ENCODE measurements around the gene UNC79.

DNA sequence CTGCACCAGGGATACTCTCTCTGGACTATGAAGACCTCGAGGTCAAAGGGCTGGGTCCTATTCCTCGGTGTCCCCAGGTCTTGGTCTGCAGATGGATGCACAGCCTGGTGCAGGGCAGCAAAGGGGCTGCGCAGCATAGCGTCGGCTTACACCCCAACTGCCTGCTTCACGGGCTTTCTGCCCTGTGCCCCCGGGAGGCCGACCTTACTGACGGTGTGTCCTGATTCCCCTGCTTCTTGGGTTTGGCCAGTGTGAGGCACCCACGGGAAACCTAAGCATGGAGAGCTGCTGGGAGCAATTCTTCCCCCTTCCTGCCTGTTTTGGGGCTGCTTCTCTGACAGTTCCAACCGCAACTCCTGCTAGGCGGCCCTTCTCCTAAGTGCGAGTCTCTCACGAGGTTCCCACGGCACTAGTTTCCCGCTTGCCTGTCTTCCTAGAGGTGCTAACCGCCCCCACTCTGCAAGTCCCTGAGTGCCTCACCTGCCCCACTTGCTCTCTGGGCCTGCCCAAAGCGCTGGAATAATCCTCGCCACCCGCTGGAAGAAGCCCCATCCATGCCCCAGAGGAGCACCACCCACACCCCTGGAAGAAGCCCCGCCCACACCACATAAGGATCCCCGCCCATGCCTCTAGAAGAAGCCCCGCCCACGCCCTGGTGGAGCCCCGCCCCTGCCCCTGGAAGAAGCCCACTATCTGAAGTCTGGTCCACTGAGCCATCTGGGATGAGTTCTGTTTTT is 303.5 kb downstream of the UNC79 start:
- TF ChIP-seq, protein P1, sequence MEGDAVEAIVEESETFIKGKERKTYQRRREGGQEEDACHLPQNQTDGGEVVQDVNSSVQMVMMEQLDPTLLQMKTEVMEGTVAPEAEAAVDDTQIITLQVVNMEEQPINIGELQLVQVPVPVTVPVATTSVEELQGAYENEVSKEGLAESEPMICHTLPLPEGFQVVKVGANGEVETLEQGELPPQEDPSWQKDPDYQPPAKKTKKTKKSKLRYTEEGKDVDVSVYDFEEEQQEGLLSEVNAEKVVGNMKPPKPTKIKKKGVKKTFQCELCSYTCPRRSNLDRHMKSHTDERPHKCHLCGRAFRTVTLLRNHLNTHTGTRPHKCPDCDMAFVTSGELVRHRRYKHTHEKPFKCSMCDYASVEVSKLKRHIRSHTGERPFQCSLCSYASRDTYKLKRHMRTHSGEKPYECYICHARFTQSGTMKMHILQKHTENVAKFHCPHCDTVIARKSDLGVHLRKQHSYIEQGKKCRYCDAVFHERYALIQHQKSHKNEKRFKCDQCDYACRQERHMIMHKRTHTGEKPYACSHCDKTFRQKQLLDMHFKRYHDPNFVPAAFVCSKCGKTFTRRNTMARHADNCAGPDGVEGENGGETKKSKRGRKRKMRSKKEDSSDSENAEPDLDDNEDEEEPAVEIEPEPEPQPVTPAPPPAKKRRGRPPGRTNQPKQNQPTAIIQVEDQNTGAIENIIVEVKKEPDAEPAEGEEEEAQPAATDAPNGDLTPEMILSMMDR (tag by site-specific recombination; IDR thresholded peaks at IDR 0.05): no peak
- TF ChIP-seq, protein P2, sequence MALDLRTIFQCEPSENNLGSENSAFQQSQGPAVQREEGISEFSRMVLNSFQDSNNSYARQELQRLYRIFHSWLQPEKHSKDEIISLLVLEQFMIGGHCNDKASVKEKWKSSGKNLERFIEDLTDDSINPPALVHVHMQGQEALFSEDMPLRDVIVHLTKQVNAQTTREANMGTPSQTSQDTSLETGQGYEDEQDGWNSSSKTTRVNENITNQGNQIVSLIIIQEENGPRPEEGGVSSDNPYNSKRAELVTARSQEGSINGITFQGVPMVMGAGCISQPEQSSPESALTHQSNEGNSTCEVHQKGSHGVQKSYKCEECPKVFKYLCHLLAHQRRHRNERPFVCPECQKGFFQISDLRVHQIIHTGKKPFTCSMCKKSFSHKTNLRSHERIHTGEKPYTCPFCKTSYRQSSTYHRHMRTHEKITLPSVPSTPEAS (tag by site-specific recombination; IDR thresholded peaks at IDR 0.05): no peak
- no peak for TF ChIP-seq ZEB2 (tag by site-specific recombination; IDR thresholded peaks at IDR 0.05)
- TF ChIP-seq ZNF266 (tag by site-specific recombination; IDR thresholded peaks at IDR 0.05; ENCODE audit: low read depth): no peak
- TF ChIP-seq ZNF155 (tag by site-specific recombination; IDR thresholded peaks at IDR 0.05): no peak
- no peak for TF ChIP-seq ZNF324 (tag by site-specific recombination; IDR thresholded peaks at IDR 0.05)
- TF ChIP-seq KLF7 (tag by site-specific recombination; IDR thresholded peaks at IDR 0.05; ENCODE audit: borderline replicate concordance): no peak
- TF ChIP-seq ZNF174 (tag by site-specific recombination; IDR thresholded peaks at IDR 0.05): no peak

Data from HEK293 (cell line).